ENCODE data around the gene PRRT1B.
A peak's percentile ranks its signal among the peaks of the same experiment; 100 is the strongest.
"Not testable (repeated sequence)": the region's sequence is repeated elsewhere in the genome, so short reads cannot be mapped to it uniquely, and the experiment has no call there.

Gene PRRT1B

GRCh38 chr9:131545003-131545785 is at the start of gene PRRT1B:
PRRT1B (plus strand) TSS chr9:131545523; CDS start chr9:131545616, 93 bp downstream.
- no peak for DNase-seq (ENCODE audit: low read depth)

- no peak for DNase-seq (ENCODE audit: low read depth)
Measured at GRCh38 chr9:131495785-131496184, 49.5 kb upstream of the PRRT1B start.

- no peak for DNase-seq (ENCODE audit: low read depth)
Measured at GRCh38 chr9:131496844-131497405, 48.4 kb upstream of the PRRT1B start.

- DNase-seq (ENCODE audit: low read depth): no peak
Measured at GRCh38 chr9:131499254-131499767, 46.0 kb upstream of the PRRT1B start.

GRCh38 chr9:131500377-131500776 is 44.9 kb upstream of the PRRT1B start:
- peak; percentile 33 for DNase-seq (ENCODE audit: low read depth)

- DNase-seq (ENCODE audit: low read depth): peak; percentile 20
Measured at GRCh38 chr9:131500939-131501541, 44.3 kb upstream of the PRRT1B start.

- DNase-seq (ENCODE audit: low read depth): peak; percentile 65
Measured at GRCh38 chr9:131502781-131503625, 42.3 kb upstream of the PRRT1B start, which contains the start of gene POMT1. POMT1 (plus strand) TSS chr9:131502918; CDS start chr9:131504219, 1,301 bp downstream.

GRCh38 chr9:131503626-131504465 is 41.5 kb upstream of the PRRT1B start:
- peak; percentile 40 for DNase-seq (ENCODE audit: low read depth)

GRCh38 chr9:131505012-131505411 is 40.3 kb upstream of the PRRT1B start:
- DNase-seq (ENCODE audit: low read depth): no peak

- DNase-seq (ENCODE audit: low read depth): no peak
Measured at GRCh38 chr9:131511416-131511815, 33.9 kb upstream of the PRRT1B start.

GRCh38 chr9:131511880-131512279 is 33.4 kb upstream of the PRRT1B start:
- no peak for DNase-seq (ENCODE audit: low read depth)

- no peak for DNase-seq (ENCODE audit: low read depth)
Measured at GRCh38 chr9:131513177-131513576, 32.1 kb upstream of the PRRT1B start.

- DNase-seq (ENCODE audit: low read depth): not testable (repeated sequence)
Measured at GRCh38 chr9:131515559-131516031, 29.7 kb upstream of the PRRT1B start.

- no peak for DNase-seq (ENCODE audit: low read depth)
Measured at GRCh38 chr9:131516100-131516499, 29.2 kb upstream of the PRRT1B start.

GRCh38 chr9:131516930-131517329 is 28.4 kb upstream of the PRRT1B start:
- DNase-seq (ENCODE audit: low read depth): no peak

- no peak for DNase-seq (ENCODE audit: low read depth)
Measured at GRCh38 chr9:131517761-131518190, 27.5 kb upstream of the PRRT1B start.

- no peak for DNase-seq (ENCODE audit: low read depth)
Measured at GRCh38 chr9:131518553-131518952, 26.8 kb upstream of the PRRT1B start.

- no peak for DNase-seq (ENCODE audit: low read depth)
Measured at GRCh38 chr9:131520503-131520902, 24.8 kb upstream of the PRRT1B start.

- DNase-seq (ENCODE audit: low read depth): no peak
Measured at GRCh38 chr9:131521203-131521602, 24.1 kb upstream of the PRRT1B start.

GRCh38 chr9:131521822-131522221 is 23.5 kb upstream of the PRRT1B start:
- DNase-seq (ENCODE audit: low read depth): no peak

Data from stimulated activated CD8-positive, alpha-beta memory T cell treated with anti-CD3 and anti-CD28 coated beads, Interleukin-7, amount 100 ng/mL, for 24 hours (primary cell).